ENCODE results near the gene CLDN9. TPM values are rescaled to one million over a fixed set of nuclear protein-coding genes. Genes with fewer than 3 reads are reported as not detected.

Gene CLDN9
- total and polyA plus RNA-seq, 3 donors from 2014 or later = 0.34 to 0.39 (median 0.37) TPM

DNA sequence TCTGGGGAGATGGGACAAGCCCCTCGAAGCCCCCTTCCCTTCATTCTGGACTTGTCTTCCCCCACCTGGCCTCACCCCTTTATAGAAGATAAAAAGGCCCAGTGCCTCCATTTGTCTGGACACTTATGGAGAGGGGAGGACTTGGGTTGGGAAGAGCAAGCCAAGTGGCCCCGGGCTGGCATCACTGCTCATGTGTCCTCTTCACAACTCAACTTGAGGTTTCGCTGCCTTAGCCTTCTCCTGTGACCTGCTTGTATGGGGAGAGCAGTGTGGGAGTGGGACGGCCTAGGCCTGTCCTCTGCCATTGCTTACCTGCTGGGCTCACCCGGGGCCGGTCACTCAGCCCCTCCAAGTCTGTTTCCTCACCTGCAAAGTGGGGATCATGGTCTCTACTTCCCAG, 42.2 kb upstream of the CLDN9 start:
- Histone ChIP-seq H3K27ac (no peak overlapping the region), H3K27me3 (no peaks in the 10 kb centered on the region), H3K9me3 (no peaks in the 10 kb centered on the region), H3K4me3 (peak overlapping the region in 1 of 2 donors; percentile 56), H3K4me1 (peaks cover 9% of the 10 kb centered on the region), H3K36me3 (ENCODE audit: low read depth, missing control alignments) (no peaks in the 10 kb centered on the region)
- TF ChIP-seq CTCF (IDR thresholded peaks at IDR 0.05) = no peak
- no peak for TF ChIP-seq POLR2A (IDR thresholded peaks at IDR 0.05)
- no peak for DNase-seq
- 87 to 92% methylated on average over 6 of the region's 6 CpGs for WGBS, 2 donors
- intact Hi-C loops (cut with DNase I; ENCODE audit: low total_unique reads) = no loop called here

- no peaks in the 10 kb centered on the region for H3K36me3 ChIP-seq (ENCODE audit: low read depth, missing control alignments)
- WGBS, 2 donors = 95 to 97% methylated on average over 18 to 25 of the region's 35 CpGs
- no peaks in the 10 kb centered on the region for H3K27me3 ChIP-seq
- no peak for DNase-seq
- no peaks in the 10 kb centered on the region for H3K9me3 ChIP-seq
- H3K27ac ChIP-seq = no peak overlapping the region
- no peak overlapping the region for H3K4me3 ChIP-seq
- H3K4me1 ChIP-seq = peaks cover 9% of the 10 kb centered on the region
- intact Hi-C loops (cut with DNase I; ENCODE audit: low total_unique reads) = no loop called here
- TF ChIP-seq POLR2A (IDR thresholded peaks at IDR 0.05) (no peak), CTCF (IDR thresholded peaks at IDR 0.05) (no peak)
Observed at GRCh38 chr16:2971134-2971984, 41.4 kb upstream of the CLDN9 start.

- H3K27ac ChIP-seq = no peak overlapping the region
- intact Hi-C loops (cut with DNase I; ENCODE audit: low total_unique reads) = no loop called here
- no peak for DNase-seq
- peaks cover 9% of the 10 kb centered on the region for H3K4me1 ChIP-seq
- H3K27me3 ChIP-seq = no peaks in the 10 kb centered on the region
- TF ChIP-seq CTCF (IDR thresholded peaks at IDR 0.05) (no peak), POLR2A (IDR thresholded peaks at IDR 0.05) (no peak)
- 77 to 83% methylated on average over 11 to 15 of the region's 15 CpGs for WGBS, 2 donors
- no peaks in the 10 kb centered on the region for H3K9me3 ChIP-seq
- H3K4me3 ChIP-seq = no peak overlapping the region
- H3K36me3 ChIP-seq (ENCODE audit: low read depth, missing control alignments) = no peaks in the 10 kb centered on the region
Observed at GRCh38 chr16:2971985-2972784, 40.5 kb upstream of the CLDN9 start.

DNA sequence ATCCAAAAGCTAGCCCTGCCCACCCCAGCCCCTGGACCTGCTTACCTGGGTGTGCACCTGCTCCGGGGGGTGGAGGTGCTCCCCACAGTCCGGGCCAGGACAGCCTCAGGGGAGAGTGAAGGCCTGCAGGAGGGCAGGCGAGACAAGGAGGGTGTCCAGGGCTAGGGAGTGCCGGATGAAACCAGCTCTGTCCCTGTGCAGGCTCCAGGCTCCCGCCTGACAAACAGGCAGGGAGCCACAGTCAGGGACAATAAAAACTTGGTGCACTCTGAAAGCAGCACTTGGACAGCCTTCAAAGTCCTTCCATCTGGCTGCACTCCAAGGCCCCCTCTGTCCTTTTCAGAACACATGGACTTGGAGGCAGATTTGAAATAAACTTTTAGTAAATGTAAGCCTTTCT, 39.6 kb upstream of the CLDN9 start:
- peaks cover 9% of the 10 kb centered on the region for H3K4me1 ChIP-seq

More for the DNA sequence above, 39.6 kb upstream of the CLDN9 start:
- Histone ChIP-seq H3K36me3 (ENCODE audit: low read depth, missing control alignments) (no peaks in the 10 kb centered on the region), H3K9me3 (no peaks in the 10 kb centered on the region), H3K4me3 (no peak overlapping the region), H3K27ac (no peak overlapping the region), H3K27me3 (no peaks in the 10 kb centered on the region)
- 50 to 71% methylated on average over 2 to 5 of the region's 5 CpGs for WGBS, 2 donors
- intact Hi-C loops (cut with DNase I; ENCODE audit: low total_unique reads) = no loop called here
- no peak for DNase-seq
- TF ChIP-seq CTCF (IDR thresholded peaks at IDR 0.05) (no peak), POLR2A (IDR thresholded peaks at IDR 0.05) (no peak)
